CD4-positive, alpha-beta T cell treated with Interleukin-4 for 4 hours (primary cell): Measurements from ENCODE around the gene C10orf71.

Experiments used
- DNase-seq: peaks from one replicate; pipeline ENCODE4 v3.0.0-alpha.2; 2020

C10orf71 gene

GRCh38 chr10:49321021-49321420 is 22.1 kb downstream of the C10orf71 start:
- no peak for DNase-seq

DNA sequence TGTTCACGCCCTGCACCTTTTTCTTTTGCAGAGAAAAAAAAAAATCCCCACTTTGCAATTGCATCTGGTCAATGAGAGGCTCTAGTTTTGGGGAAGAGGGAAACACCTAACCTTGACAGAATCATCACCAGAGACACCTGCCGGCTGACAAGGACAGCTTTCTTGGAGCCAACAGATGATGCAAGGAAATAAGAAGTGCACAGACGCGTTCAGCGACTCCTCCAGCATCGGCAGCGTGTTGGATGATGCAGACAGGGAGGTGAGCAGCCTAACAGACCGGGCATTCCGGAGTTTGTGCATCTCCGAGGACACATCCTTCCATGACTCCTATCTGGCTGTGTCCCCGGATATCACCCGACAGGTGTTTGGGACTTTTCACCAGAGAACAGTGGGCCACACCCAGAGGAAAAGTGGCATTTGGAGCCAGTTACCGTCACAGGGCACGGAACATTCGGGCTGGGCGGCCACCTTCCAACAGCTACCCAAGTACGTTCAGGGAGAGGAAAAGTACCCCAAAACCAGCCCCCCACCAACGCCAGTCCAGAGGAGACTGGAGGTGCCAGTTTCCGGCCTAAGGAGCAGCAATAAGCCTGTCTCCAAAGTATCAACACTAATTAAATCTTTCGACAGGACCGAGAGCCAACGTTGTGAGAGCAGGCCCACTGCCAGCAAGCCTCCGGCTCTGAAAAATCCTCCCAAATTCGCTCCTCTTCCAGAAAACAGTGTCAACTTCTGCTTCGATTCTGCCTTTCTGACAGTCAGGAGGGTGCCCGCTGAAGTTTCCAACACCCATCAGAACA is 23.6 kb downstream of the C10orf71 start:
- DNase-seq: no peak

DNA sequence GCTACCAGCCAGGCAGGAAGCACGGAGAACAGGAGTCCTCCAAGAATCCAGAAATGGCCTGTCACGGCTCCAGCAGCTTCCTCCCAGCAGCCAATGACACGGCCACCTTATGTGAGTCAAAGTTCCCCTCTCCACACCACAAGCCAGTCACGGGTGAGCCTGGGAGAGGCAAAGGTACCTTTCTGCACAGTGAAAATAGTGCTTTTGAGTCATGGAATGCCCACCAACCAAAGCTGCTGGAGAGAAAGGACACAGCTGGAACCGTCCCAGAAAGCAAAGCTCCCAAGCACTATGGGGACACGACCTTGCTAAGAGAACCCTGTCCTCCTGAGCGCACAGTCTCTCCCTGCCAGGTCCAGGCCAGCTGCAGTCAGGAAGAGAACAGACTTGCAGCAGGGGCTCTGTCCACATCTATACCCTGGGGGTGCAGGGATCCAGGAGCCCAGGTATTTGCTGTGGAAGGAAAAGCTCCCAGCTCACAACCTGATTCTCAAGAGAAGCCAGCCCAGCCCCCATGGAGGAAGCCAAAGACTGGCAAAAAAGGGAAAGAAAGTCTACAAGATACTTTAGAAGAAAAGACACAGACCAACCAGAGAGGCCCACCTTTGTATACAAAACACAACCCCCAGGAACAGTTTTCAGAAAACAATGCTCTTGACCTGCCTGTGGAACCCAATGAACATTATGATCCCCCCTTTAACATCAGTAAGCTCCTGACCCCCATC is 24.4 kb downstream of the C10orf71 start:
- DNase-seq: no peak

GRCh38 chr10:49323896-49324270 is 24.9 kb downstream of the C10orf71 start:
- no peak for DNase-seq

DNA sequence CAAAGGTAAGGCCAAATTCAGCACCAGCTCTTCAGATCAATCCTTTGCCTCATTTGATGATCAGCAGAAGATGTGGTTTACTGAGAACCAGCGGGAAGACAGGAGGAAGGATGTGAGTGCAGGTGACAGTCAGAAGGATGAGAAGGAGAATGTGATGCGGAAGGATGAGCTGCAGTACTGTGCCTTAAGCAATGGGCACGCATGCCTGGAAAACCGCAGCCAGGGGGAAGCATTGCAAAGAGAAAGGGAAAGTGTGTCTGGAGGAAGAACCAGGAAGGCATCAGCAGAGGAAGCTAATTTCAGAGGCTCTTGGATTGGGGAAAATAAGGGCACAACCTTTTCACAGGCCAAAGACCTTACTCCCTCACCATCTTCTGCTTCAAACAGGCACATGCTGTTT is 25.7 kb downstream of the C10orf71 start:
- no peak for DNase-seq

- DNase-seq: no peak
These were observed 26.4 kb downstream of the C10orf71 start for GRCh38 chr10:49325131-49325915.

DNA sequence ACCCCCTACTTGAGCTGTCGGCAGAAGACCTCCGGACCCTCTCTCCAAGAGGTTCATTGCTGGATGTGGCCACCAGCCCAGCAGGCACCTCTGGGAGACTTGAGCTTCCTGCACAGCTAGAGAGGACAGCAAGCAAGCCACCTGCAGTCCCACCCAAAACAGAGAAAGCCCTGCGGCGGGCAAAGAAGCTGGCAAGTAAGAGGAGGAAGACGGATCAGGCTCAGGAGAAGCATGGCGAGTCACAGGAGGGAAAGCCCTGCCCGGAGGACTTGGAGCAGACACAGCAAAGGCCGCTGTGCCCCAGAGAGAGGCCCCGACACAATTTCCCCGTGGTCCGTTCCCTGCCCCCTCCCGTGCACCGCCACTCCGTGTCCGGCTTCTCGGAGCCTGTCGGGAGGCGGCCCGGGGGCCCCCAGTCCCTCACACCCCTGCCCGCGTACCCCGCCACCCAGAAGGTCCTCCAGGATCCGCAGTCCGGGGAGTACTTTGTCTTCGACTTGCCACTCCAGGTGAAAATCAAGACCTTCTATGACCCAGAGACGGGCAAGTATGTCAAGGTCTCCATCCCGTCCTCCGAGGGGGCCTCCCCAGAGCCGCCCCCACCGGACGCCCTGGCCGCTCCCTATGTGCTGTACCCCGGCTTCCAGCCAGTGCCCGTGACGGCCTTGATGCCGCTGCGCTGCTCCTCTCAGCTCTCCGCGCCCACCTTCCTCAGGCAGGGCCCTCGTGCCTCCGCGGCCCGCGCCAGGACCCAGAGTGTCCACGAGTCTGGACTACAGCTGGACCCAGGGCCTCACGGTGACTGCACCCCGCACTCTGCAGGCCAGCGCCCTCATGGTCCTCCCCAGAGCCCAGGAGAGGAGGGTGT is 27.2 kb downstream of the C10orf71 start:
- no peak for DNase-seq

DNA sequence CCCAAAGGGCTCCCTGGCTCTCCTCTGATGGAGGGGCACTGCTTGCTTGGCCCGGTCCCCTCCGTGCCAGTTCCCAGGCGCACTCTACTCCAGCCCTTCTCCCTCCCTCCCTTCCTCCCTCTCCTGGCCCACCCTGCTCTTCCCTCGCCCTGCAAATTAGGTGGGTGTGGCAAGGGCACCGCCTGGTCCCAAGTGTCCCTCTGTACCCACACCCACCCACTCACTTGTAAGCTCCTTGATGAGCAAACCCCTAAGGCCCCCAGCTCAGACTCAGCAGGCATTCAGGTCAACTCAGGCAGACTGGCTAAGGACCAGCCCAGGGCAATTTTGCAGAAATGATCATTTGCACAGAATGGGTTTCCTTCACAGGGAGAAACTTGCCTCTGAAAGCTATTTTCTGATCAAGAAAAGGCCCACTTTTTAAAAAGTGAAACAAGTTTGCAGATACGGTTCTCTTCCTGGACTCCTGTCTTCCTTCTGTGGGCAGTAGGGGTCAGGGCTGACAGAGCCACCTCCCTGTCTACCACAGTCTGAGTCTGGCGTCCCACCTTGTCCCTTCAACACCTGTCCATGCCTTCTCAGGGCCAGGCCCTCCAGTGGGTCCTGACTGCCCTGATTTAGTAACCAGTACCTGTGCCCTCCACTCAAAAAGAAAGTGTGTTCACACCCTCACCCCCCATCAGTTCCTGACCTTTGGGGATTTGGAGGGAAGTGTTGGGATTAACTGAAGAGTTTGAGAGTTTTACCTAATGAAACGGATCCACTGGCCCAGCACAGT is 28.3 kb downstream of the C10orf71 start:
- no peak for DNase-seq

DNA sequence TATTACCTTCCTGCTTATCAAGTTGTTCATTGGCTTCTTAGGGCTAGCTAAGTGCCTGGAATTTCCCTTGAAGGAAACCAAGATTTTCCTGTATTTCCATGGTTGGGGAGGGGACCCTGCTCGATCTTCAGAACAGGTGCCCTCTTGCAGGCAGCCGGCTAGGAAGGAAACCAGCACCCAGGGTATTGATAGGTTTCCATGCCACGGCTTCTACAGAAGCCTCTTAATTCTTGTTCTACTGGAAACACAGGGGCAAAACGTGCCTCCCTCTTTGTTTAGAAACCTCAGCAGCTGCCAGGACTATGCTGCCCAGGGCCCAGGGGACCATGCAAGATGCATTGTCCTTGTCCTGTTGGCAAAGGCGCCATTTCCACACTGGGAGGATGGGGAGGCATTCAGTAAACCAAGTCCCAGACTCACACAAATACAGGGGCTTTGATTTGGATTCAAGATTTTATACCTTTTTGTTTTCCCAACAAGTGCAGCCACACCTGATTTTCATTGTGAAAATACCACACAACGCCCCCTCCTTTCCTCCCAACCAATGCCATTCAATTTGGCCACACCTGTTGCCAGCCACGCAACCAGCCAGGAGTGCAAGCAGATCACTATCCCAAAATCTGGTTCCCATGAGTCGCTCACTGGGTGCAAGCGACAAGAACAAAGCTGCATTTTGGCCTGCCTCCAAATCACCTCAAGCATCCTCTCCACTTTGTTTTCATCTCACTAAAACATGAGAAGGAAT is 29.6 kb downstream of the C10orf71 start:
- DNase-seq: no peak

- DNase-seq: no peak
These were observed 30.2 kb downstream of the C10orf71 start for GRCh38 chr10:49329146-49329505.

DNA sequence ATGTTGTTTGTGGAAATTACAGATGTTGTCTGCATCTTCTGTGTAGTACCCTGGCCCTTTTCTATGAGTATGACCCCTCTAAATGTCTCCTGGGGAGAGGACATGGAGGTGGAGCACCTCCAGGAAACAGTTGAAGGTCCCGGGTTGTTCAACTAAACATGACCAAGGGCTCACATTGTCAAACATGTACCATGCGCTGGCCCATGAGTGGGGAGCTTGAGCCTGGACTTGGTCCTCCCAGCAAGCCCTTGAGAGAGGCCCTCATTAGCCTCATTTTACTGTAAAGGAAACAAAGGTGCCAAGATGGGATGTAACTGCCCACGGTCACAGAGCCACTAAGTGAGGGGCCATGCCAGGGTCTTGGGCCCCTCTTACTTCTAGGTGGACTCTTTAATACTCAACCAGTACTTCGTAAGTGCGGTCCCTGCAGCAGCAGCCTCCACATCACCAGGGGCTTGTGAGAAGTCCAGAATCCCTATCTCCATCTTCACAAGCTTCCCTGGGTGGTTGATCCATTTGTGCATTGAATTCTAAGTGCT is 31.2 kb downstream of the C10orf71 start:
- no peak for DNase-seq

GRCh38 chr10:49331431-49331830 is 32.5 kb downstream of the C10orf71 start:
- DNase-seq: no peak

DNA sequence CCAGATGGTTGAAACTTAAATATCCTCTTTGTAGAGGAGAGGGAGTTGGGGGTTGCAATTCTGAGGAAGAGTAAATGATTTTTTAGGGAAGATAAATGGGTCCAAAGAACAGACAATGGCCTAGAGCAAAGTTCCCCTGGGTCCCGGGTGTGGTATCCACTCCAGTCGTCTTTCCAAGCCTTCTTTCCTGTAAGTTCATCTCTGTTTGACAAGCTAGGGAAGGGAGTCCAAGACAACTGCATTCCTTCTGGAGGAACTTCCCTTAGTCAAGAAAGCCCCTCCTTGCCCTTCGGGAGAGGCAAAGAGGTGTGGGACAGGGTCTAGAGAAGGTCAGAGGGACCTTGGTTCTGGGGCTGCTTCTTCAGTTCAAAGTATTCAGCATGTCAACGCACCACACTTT is 33.4 kb downstream of the C10orf71 start:
- DNase-seq: no peak

DNA sequence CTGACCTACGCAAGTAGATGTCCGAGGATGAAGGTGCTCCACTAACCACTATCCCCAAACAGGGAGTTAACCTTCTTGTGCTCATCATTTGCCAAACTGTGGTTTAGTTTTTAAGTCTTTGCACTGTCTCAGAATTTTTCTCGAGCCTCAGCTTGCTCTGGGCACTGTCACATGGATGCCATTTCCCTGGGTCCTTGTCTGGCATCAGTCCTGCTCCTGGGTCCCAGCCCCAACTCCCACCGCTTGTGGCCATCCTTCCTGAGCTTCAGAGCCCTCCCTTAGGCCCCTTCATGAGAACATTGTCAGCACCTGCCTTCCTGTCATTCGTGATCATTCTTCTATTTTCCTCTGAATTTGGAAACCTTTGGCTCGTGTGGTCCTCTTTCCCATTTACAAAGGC is 33.8 kb downstream of the C10orf71 start:
- no peak for DNase-seq

- no peak for DNase-seq
These were observed 34.2 kb downstream of the C10orf71 start for GRCh38 chr10:49333192-49333591.

GRCh38 chr10:49334964-49335363 is 36.0 kb downstream of the C10orf71 start:
- no peak for DNase-seq

DNA sequence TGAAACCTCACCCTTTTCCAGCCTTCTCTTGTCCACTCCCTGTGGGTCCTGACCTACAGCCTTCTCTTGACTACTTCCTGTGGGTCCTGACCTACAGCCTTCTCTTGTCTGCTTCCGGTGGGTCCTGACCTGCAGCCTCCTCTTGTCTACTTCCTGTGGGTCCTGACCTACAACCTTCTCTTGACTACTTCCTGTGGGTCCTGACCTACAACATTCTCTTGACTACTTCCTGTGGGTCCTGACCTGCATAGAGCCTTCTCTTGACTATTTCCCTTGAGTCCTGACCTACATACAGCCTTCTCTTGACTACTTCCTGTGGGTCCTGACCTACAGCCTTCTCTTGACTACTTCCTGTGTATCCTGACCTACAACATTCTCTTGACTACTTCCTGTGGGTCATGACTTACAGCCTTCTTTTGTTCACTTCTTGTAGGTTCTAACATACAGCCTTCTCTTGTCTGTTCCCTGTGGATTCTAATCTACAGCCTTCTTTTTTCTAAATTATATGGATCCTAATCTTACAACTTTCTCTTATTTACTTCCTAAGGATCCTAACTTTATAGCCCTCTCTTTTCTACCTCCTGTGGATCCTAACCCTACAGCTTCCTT is 36.5 kb downstream of the C10orf71 start:
- DNase-seq: no peak

GRCh38 chr10:49338604-49339003 is 39.6 kb downstream of the C10orf71 start:
- no peak for DNase-seq

DNA sequence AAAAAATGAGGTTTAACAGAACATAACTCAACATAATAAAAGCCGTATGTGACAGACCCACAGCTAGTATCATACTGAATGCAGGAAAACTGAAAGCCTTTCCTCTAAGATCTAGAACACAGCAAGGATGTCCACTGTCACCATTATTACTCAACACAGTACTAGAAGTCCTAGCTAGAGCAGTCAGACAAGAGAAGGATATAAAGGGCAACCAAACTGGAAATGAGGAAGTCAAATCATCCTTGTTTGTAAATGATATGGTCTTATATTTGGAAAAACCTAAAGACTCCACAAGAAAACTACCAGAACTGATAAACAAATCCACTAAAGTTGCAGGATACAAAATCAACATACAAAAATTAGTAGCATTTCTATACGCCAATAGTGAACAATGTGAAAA is 45.9 kb downstream of the C10orf71 start:
- DNase-seq: no peak

DNA sequence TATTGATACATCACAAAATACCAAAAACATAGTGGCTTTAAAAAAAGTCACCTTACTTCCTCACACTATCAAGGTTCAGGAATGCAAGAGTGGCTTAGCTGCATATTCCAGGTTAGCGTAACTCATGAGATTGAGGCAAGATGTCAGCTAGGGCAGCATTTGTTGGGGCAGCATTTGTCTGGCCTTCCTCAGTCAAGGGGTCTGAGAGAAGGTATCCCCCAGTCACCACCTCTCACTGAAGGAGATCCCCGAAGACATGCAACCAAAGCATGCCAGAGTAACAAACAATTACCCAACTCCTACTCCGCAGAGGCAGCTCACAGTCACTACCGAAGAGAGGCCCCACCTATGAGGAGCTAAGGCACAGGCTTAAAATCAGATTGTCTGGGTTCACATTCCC is 48.4 kb downstream of the C10orf71 start:
- no peak for DNase-seq

DNA sequence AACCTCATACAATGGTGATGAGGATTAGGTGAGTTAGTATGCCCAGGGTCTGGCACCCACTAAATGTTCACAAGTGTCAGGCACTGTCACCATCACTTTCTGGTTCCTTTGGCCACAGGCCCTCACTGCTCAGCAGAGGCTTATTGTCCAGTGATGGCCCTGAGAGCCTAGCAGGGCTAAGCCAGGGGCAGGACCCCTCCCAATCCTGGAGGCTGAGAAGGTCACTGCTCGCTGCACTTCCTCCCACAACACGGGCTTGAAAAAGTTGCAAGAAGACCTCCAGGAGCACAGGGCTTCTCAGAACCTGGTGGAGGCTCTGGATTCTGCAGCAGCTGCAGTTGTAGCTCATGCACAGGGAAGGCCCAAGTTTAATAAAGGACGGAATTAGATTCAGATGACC is 48.9 kb downstream of the C10orf71 start:
- DNase-seq: no peak
